AG09319 (cell line): ENCODE data around the gene IQCN.

Experiments used
- DNase-seq: peaks from one replicate; pipeline ENCODE4 v3.0.0-alpha.2; 2010; ENCODE audit warnings: low read depth; ENCODE audit errors: extremely low read depth
- CTCF ChIP-seq: IDR thresholded peaks from 2 replicates; pipeline ENCODE4 v1.5.1; 2011; ENCODE audit warnings: low read depth, mild to moderate bottlenecking, inconsistent platforms, low read length, moderate library complexity

Gene IQCN

GRCh38 chr19:18319591-18320135 is 45.4 kb upstream of the IQCN start:
- DNase-seq: no peak

GRCh38 chr19:18317961-18318800 is 43.9 kb upstream of the IQCN start:
- no peak for DNase-seq
- no peak for TF ChIP-seq CTCF

More at GRCh38 chr19:18319591-18320135, 45.4 kb upstream of the IQCN start:
- TF ChIP-seq CTCF: no peak

- TF ChIP-seq CTCF: no peak
- DNase-seq: no peak
Measured at GRCh38 chr19:18313398-18313797, 39.1 kb upstream of the IQCN start.

- DNase-seq: no peak
- TF ChIP-seq CTCF: no peak
Measured at GRCh38 chr19:18312092-18312534, 37.9 kb upstream of the IQCN start.

- TF ChIP-seq CTCF: no peak
- DNase-seq: no peak
Measured at GRCh38 chr19:18311502-18312091, 37.3 kb upstream of the IQCN start.

GRCh38 chr19:18310966-18311365 is 36.7 kb upstream of the IQCN start:
- TF ChIP-seq CTCF: no peak
- no peak for DNase-seq
